Activated CD8-positive, alpha-beta memory T cell treated with anti-CD3 and anti-CD28 coated beads, Interleukin-2, amount 50 U/mL, for 1 hour (primary cell): ENCODE measurements around the gene PNKD.
A peak's percentile ranks its signal among the peaks of the same experiment; 100 is the strongest.
"Not testable (repeated sequence)": the region's sequence is repeated elsewhere in the genome, so short reads cannot be mapped to it uniquely, and the experiment has no call there.

ENCODE experiments used
- DNase-seq: peaks from one replicate; pipeline ENCODE4 v3.0.0-alpha.2; 2020; ENCODE audit errors: extremely low read depth

PNKD gene

GRCh38 chr2:218272531-218273212, 2.4 kb downstream of the PNKD start:
- peak; percentile 58 for DNase-seq

DNA sequence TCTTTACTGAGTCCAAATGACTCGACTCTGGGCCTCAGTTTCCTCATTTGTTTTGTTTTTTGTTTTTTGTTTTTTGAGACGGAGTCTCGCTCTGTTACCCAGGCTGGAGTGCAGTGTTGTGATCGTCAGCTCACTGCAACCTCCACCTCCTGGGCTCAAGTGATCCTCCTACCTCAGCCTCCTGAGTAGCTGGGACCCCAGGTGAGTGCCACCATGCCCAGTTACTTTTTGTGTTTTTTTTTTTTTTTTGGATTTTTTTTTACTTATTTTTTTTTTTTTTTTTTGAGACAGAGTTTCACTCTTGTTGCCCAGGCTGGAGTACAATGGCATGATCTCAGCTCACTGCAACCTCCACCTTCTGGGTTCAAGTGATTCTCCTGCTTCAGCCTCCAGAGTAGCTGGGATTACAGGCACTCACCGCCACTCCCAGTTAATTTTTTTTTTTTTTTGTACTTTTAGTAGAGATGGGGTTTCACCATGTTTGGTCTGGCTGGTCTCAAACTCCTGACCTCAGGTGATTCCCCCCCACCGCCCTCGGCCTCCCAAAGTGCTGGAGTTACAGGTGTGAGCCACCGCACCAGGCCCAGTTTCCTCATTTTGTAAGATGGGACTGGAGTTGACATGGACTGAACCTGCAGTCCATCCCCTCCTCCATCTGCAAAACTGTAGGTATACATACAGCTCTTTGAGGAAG, 3.0 kb downstream of the PNKD start:
- DNase-seq: not testable (repeated sequence)

DNA sequence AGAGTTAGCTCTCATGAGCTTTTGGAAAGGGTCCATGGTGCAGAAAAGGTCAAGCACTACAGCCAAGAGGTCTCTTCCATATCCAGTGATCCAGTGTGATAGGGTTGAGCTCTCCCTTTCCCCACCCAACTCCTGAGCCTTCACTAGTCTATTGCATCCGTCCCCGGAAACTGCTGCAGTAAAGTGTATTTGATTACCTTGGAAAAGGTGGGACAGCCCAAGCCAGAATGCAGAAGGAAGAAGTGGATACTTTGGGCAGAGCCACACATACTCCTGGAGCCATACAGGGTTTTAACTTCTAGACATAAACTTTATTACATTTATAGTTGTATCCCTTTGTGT, 3.6 kb downstream of the PNKD start:
- no peak for DNase-seq

GRCh38 chr2:218274586-218274985, 4.3 kb downstream of the PNKD start:
- no peak for DNase-seq

GRCh38 chr2:218275371-218276072, 5.2 kb downstream of the PNKD start:
- no peak for DNase-seq

GRCh38 chr2:218276986-218277755, 6.9 kb downstream of the PNKD start:
- no peak for DNase-seq

- no peak for DNase-seq
These were observed 7.6 kb downstream of the PNKD start for GRCh38 chr2:218277921-218278320.

DNA sequence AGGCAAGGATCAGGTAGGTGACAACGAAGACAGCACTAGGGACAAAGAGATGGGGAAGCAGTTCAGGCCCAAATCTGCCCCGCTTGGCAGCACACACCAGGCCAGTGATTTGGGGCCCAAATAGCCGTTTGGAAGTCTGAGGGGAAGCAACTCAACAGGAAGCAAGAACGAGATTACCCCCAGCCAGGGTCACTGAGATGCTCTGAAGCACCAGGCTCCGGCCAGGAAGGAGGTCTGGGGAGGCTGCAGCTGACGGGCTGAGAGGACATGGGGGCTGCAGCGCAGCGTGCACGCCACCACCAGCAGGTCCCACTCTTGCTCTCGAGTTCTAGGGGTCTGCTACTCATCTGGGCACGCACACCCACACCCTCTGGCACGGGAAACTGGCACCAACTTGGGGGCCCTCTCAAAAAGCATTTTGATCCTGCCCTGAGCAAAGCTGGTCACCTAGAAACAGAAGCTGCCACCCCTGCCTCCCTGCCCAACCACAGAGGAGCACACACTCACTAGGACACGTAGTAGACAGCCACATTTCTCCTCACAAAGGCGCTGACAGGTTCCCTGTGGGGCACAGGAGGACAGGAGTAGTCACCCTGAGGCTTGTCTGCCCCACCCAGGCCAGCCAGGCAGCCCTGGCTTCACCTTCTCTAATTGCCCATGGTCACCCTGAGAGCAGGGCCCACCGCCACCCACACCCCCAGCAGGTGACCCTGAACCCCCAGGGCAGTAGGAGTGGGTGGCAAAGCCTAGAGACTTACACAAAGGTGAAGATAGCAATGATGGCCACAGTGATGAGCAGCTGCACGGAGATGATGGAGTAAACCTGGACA, 8.4 kb downstream of the PNKD start:
- no peak for DNase-seq

GRCh38 chr2:218280260-218280870, 10.0 kb downstream of the PNKD start:
- no peak for DNase-seq

- no peak for DNase-seq
These were observed 11.1 kb downstream of the PNKD start for GRCh38 chr2:218281449-218281848.

GRCh38 chr2:218282173-218282991, 12.1 kb downstream of the PNKD start:
- no peak for DNase-seq

DNA sequence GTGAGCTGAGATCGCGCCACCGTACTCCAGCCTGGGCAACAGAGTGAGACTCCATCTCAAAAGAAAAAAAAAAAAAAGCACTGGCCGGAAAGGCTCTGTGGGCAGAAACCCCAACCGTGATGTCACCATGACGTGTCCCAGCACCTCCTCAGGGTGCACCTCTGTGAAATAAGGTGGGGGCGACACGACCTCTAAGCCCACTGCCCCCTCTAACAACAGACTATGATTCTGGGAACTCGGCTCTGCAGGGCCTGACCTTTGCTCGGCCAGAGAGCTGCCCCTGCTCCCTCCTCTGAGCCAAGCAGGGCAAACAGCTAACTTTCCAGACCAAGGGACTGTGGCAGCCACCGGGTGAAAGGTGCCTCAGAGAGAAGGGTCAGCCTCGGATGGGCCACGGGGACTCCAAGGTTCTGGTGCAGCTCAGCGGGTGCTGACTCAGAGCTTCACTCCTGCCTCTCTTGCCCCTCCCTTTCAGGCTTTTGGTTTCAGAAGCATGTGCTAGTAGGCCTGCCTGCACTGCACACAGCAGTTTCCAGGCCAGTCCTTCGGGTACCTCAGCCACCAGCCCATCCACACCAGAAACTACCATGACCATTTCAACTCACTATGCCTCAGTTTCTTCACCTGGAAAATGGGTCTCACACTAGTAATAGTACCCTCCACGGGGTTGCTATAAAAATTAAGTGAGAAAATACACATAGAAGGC, 13.9 kb downstream of the PNKD start:
- DNase-seq: no peak

- DNase-seq: no peak
These were observed 15.3 kb downstream of the PNKD start for GRCh38 chr2:218285604-218286003.

- DNase-seq: peak; percentile 81
These were observed 16.5 kb downstream of the PNKD start for GRCh38 chr2:218286570-218287459.

- DNase-seq: no peak
These were observed 19.5 kb downstream of the PNKD start for GRCh38 chr2:218289639-218290315.

- DNase-seq: peak; percentile 55
These were observed 20.3 kb downstream of the PNKD start for GRCh38 chr2:218290316-218291261.
